Tibial nerve (tissue), 4 donors: ENCODE results near the gene SLC8B1.

Source experiments
- EP300 ChIP-seq, 2 donors: sonication (generic); formaldehyde crosslinking; IDR thresholded peaks; one replicate each; pipeline ENCODE4 v1.6.1; 2017; ENCODE audit warnings: antibody characterized with exemption in 2 of 2, mild to moderate bottlenecking in 1 of 2
- POLR2A ChIP-seq, 2 donors: fragments of 450-650 bp; IDR thresholded peaks; one replicate each; pipeline ENCODE4 v1.6.1; 2017; ENCODE audit warnings: antibody characterized with exemption in 2 of 2, mild to moderate bottlenecking in 2 of 2, moderate library complexity in 2 of 2
- TF ChIP-seq, protein P1 (sequence below), 5 experiments: fragments of 200-600 bp in 3 of 5; fragments of 450-650 bp in 2 of 5; sonication (generic) in 3 of 5; IDR thresholded peaks; one replicate each; pipeline ENCODE4 v1.5.1; 2016 to 2019; ENCODE audit warnings: antibody characterized with exemption in 5 of 5, mild to moderate bottlenecking in 3 of 5, moderate library complexity in 2 of 5

DNA sequence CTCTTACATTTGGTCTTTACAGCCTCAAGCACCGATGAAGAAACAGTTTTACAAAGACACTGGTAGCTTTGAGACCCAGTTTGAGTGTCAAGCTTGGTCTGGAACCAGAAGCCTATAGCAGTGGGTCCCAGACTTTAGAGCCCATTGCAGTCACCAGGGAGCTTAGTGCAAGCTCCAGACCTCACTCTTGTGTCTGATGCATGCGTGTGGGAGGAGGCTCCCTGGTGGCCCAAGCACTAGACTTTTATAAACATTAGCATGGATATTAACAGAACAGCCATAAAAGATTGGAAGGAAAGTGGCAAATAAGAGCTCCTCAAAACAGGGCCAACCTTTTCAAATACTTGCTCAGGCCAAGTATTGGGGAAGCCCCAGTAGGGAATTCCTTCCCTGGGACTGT, 45.5 kb downstream of the SLC8B1 start:
- TF ChIP-seq, protein P1, sequence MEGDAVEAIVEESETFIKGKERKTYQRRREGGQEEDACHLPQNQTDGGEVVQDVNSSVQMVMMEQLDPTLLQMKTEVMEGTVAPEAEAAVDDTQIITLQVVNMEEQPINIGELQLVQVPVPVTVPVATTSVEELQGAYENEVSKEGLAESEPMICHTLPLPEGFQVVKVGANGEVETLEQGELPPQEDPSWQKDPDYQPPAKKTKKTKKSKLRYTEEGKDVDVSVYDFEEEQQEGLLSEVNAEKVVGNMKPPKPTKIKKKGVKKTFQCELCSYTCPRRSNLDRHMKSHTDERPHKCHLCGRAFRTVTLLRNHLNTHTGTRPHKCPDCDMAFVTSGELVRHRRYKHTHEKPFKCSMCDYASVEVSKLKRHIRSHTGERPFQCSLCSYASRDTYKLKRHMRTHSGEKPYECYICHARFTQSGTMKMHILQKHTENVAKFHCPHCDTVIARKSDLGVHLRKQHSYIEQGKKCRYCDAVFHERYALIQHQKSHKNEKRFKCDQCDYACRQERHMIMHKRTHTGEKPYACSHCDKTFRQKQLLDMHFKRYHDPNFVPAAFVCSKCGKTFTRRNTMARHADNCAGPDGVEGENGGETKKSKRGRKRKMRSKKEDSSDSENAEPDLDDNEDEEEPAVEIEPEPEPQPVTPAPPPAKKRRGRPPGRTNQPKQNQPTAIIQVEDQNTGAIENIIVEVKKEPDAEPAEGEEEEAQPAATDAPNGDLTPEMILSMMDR (IDR thresholded peaks at IDR 0.05), result no peak
- TF ChIP-seq POLR2A (IDR thresholded peaks at IDR 0.05) (no peak), EP300 (IDR thresholded peaks at IDR 0.05) (no peak)
